Measurements from ENCODE around the gene VAV2.

VAV2 gene

GRCh38 chr9:133987946-133988665 is 4.0 kb downstream of the VAV2 start:
- no peak overlapping the region for H3K27ac ChIP-seq
- no peak for TF ChIP-seq CTCF (conservative IDR thresholded peaks at IDR 0.05)
- TF ChIP-seq ZFX (IDR thresholded peaks at IDR 0.05), result no peak

DNA sequence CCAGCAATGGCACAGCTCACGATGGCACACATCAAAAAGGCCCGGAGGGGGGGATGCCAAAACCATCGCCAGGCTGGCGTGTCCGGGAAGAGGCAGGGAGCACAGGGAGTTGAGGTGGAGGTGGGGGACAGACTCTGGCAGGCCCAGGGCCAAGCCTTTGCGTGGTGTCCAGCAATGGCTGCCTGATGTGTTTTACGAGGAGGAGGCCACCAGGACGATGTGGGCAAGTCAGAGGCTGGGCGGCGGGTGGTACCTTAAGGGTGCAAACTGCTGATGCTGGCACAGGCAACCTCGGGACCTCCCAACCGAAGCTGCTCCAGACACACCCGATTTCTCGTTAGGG is 4.7 kb downstream of the VAV2 start:
- TF ChIP-seq ZFX (IDR thresholded peaks at IDR 0.05) (no peak), CTCF (conservative IDR thresholded peaks at IDR 0.05) (no peak)
- H3K27ac ChIP-seq, result no peak overlapping the region

DNA sequence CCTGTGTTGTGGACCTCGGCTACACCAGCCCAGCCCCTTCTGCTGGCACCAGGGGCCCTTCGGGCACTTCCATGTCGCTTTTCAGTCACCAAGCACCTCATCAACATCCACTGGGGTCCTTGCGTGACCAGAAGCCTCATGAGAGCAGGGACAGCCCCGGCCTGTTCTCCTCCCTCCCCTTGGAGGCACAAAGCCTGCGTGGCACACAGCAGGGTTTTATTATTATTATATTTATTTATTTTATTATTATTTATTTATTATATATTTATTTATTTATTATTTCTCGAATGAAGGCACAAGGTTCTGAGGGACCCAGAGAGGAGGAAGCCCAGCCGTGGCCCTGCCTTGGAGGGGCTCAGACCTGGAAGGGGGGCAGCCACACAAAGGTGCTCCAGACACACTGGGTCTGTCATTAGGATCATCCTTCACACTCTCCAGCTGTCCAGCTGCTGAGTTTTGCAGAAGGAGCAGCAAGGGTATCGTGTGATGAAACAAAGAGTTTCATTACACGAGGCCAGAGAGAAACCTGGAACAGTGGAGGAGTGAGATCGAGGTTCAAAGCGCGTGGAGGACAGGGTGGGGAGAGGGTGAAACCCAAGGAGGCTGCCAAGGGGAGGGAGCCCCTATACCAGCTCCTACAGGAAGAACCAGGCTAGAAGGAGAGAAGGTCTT is 5.2 kb downstream of the VAV2 start:
- no peak overlapping the region for H3K27ac ChIP-seq
- no peak for TF ChIP-seq CTCF (conservative IDR thresholded peaks at IDR 0.05)
- no peak for TF ChIP-seq ZFX (IDR thresholded peaks at IDR 0.05)

DNA sequence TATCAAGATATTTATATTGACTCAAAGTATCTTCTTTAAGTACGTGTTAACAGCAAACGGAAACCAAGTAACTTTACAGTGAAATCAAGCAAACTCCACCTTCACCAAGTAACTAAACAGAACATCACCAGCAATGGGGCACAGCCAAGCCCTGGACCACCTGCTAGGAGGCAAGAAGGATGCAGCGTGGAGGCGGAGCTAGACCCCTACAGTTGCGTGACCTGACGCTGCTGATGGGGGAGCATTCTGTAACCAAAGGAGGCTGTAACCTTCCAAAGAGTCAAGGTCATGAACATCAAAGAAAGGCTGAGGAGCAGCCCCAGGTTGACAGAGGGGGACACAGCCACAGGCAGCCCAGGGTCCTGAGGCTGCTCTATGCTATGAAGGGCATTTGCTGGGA is 6.1 kb downstream of the VAV2 start:
- TF ChIP-seq CTCF (conservative IDR thresholded peaks at IDR 0.05), result no peak
- no peak for TF ChIP-seq ZFX (IDR thresholded peaks at IDR 0.05)
- H3K27ac ChIP-seq, result no peak overlapping the region

GRCh38 chr9:133982971-133983720 is 9.0 kb downstream of the VAV2 start:
- no peak overlapping the region for H3K27ac ChIP-seq

DNA sequence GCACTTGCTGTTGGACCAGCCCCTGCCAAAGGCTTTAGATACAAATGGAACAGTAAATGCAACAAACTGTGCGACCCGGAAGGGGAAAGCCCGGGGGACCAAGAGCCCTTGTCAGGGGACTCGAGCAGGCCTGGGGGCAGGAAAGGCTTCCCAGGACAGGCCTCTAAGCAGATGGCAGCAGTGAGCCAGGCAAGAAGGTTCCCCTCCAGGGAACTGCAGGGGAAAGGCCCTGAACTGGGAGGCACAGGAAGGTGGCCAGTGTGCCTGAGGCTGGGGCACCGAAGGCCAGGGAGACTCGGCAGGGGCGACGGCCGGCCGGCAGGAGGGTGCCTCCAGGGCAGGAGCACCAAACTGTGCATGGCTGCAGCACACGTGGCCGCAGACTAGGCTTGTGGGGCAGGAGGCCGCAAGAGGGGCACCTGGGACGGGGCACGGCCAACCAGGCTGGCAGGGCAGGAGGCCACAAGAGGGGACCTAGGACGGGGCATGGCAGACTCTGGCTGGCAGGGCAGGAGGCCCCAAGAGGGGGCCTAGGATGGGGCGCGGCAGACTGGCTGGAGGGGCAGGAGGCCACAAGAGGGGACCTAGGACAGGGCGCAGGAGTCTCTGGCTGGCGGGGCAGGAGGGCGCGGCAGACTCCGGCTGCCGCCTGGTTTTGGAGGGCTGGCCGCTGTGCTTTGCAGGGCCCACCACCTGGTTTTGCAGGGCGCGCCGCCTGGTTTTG is 10.0 kb downstream of the VAV2 start:
- no peak for TF ChIP-seq ZFX (IDR thresholded peaks at IDR 0.05)
- no peak for TF ChIP-seq CTCF (conservative IDR thresholded peaks at IDR 0.05)
- H3K27ac ChIP-seq, result no peak overlapping the region

More at GRCh38 chr9:133982971-133983720, 9.0 kb downstream of the VAV2 start:
- TF ChIP-seq CTCF (conservative IDR thresholded peaks at IDR 0.05) (no peak), ZFX (IDR thresholded peaks at IDR 0.05) (no peak)

All from C4-2B (cell line).